ENCODE data around the gene COX20.

COX20 gene

DNA sequence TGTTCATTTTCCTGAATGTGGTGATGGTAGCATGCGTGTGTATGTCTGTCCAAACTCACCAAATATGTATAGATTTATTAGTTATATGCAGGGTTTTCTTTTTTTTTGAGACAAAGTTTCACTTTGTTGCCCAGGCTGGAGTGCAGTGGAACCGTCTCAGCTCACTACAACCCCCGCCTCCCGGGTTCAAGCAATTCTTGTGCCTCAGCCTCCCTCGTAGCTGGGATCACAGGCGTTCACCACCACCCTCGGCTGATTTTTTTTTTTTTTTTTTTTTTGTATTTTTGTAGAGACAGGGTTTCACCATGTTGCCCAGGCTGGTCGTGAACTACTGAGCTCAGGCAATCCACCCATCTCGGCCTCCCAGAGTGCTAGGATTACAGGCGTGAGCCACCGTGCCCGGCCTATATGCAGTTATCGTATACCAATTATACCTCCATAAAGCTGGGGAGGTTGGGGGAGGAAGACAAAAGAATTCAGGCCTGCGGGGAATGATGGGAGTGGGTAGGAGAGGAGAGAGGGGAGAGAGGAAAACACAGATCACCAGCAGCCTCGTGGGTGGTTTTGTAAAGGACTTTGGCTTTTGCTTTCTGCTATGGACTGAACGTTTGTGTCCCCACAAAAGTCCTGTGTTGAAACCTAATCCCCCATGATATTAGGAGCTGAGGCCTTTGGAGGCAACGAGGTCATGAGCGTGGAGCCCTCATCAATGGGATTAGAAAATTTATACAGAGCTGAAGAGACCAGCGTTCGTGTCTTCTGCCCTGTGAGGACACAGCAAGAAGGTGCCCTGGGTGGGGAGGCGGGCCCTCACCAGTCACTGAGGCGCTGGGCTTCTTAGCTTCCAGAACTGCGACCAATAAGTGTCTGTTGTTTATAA lies 33.3 kb downstream of the COX20 start:
- H3K4me3 ChIP-seq (replicated peaks in 1 of 2; ENCODE audit: low read depth in 2 of 2, low read length in 2 of 2) = no peak overlapping the region
- TF ChIP-seq, protein P1, sequence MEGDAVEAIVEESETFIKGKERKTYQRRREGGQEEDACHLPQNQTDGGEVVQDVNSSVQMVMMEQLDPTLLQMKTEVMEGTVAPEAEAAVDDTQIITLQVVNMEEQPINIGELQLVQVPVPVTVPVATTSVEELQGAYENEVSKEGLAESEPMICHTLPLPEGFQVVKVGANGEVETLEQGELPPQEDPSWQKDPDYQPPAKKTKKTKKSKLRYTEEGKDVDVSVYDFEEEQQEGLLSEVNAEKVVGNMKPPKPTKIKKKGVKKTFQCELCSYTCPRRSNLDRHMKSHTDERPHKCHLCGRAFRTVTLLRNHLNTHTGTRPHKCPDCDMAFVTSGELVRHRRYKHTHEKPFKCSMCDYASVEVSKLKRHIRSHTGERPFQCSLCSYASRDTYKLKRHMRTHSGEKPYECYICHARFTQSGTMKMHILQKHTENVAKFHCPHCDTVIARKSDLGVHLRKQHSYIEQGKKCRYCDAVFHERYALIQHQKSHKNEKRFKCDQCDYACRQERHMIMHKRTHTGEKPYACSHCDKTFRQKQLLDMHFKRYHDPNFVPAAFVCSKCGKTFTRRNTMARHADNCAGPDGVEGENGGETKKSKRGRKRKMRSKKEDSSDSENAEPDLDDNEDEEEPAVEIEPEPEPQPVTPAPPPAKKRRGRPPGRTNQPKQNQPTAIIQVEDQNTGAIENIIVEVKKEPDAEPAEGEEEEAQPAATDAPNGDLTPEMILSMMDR (IDR thresholded peaks at IDR 0.05; ENCODE audit: low read depth, low read length) = no peak
- DNase-seq (ENCODE audit: low read depth in 2 of 2) = no peak

DNA sequence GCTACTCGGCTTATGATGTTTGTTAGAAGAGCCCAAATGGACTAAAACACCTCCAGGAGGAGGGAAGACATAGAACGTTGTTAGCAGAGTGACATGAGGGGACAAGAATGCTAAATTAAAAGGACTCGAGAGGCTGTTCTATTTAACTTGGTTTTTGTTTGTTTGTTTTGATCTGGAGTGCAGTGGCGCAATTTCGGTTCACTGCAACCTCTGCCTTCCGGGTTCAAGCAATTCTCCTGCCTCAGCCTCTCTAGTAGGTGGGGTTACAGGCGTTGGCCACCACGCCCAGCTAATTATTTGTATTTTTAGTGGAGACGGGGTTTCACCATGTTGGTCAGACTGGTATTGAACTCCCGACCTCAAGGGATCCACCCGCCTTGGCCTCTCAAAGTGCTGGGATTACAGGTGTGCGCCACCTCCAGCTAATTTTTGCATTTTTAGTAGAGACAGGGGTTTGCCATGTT lies 33.9 kb downstream of the COX20 start:
- TF ChIP-seq, protein P1 (IDR thresholded peaks at IDR 0.05; ENCODE audit: low read depth, low read length) = no peak
- H3K4me3 ChIP-seq (replicated peaks in 1 of 2; ENCODE audit: low read depth in 2 of 2, low read length in 2 of 2) = no peak overlapping the region
- DNase-seq (ENCODE audit: low read depth in 2 of 2) = no peak

DNA sequence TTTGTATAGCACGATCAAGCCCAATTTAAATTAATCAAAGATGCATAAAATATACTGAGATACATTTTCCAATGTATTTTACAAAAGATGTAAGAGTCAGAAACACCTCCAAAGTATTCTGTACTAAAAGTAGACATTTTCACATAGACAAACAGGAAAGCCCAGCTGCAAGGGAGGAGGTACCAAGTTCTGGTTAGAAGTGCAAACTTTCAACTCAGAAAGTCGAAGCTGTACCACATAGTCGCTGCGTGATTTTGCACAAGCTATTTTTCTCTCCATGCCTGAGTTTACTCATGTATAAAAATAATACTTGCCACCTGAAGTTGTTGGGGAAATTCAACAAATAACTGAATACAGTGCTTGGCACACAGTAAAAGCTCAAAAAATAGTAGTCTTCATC lies 34.5 kb downstream of the COX20 start:
- H3K4me3 ChIP-seq (replicated peaks in 1 of 2; ENCODE audit: low read depth in 2 of 2, low read length in 2 of 2) = no peak overlapping the region
- DNase-seq (ENCODE audit: low read depth in 2 of 2) = no peak
- TF ChIP-seq, protein P1 (IDR thresholded peaks at IDR 0.05; ENCODE audit: low read depth, low read length) = no peak

DNA sequence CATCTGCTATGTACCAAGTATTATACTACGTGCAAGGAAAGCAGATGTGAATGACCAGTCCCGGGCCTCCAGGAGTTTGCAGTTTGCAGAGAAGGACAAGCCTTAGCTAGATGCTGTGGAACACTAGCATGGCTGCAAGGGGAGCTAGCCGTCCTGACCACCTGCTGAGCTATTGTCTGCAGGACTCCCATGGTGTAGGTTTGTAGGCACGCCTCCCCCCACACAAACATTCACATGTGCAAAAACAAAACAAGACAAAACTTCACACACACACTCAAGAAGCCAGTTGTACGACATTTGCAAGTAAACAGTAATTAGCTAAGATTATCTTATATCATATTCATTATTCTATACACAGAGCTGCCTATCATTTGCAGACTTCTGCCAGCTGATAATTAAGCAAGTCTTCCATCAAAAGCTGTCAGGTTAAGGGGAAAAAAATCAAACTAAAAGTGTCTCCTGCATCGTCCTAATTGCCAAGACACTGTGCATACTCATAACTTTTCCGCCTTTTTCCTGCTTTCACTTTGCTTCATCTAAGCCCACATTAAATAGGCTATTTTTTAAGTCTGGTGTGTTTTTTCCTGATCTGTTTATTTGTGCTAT lies 39.6 kb downstream of the COX20 start:
- DNase-seq (ENCODE audit: low read depth in 2 of 2) = no peak
- H3K4me3 ChIP-seq (replicated peaks in 1 of 2; ENCODE audit: low read depth in 2 of 2, low read length in 2 of 2) = no peak overlapping the region
- TF ChIP-seq, protein P1 (IDR thresholded peaks at IDR 0.05; ENCODE audit: low read depth, low read length) = no peak

DNA sequence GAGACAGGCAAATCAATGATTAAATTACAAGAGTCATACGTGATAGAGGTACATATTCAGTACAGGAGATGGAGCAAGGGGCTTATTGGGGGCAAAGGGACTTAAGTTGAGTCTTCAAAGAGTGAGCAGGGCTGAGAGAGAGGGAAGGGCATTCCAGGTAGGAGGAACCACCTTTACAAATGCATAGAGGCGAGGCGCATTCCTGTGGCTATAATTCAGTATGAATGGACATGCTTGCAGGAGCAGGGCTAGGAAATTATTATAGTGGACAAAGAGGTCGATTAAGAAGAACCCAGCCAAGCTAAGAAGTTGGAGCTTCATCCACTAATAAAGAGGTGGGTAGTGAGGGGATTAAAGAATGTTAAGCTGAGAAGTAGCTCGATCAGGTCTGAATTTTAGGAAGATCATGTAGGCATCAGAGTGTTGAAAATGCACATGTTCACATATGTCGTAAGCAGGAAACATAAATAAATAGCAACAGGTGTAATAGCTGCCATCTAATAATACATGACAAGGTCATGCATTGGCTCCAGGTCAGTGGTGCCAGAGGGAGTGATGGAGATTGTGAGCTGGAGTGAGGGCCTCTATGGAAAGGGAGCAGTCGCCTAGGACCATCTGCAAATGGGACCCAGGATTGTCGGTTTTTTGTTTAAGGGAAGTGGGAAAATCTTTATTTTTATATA lies 40.9 kb downstream of the COX20 start:
- DNase-seq (ENCODE audit: low read depth in 2 of 2) = no peak
- TF ChIP-seq, protein P1 (IDR thresholded peaks at IDR 0.05; ENCODE audit: low read depth, low read length) = no peak
- no peak overlapping the region for H3K4me3 ChIP-seq (replicated peaks in 1 of 2; ENCODE audit: low read depth in 2 of 2, low read length in 2 of 2)

DNA sequence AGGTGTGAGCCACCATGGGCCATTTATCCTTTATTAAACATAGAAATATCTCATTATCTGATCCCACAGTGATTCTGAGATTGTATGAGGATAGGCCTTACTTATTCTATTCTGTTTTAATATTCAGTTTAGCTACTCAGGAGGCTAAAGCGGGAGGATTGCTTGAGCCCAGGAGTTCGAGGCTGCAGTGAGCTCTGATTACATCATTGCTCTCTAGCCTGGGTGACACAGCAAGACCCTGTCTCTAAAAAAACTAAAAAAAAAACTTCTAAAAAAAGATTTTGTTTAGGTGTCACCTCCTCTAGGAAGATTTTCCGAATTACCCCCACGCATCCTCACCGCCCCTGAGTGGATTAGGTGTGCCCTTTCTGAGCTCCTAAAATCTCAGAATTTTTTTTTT lies 43.2 kb downstream of the COX20 start:
- H3K4me3 ChIP-seq (replicated peaks in 1 of 2; ENCODE audit: low read depth in 2 of 2, low read length in 2 of 2) = no peak overlapping the region
- TF ChIP-seq, protein P1 (IDR thresholded peaks at IDR 0.05; ENCODE audit: low read depth, low read length) = no peak
- DNase-seq (ENCODE audit: low read depth in 2 of 2) = no peak

Data from cardiac fibroblast (primary cell).